Kidney glomerular epithelial cell (primary cell): ENCODE results near the gene GFRA1.
A peak's percentile ranks its signal among the peaks of the same experiment; 100 is the strongest.

Experiments used
- DNase-seq: peaks from one replicate; lab custom pipeline; 2025; lab: John Stamatoyannopoulos, UW

The GFRA1 gene

DNA sequence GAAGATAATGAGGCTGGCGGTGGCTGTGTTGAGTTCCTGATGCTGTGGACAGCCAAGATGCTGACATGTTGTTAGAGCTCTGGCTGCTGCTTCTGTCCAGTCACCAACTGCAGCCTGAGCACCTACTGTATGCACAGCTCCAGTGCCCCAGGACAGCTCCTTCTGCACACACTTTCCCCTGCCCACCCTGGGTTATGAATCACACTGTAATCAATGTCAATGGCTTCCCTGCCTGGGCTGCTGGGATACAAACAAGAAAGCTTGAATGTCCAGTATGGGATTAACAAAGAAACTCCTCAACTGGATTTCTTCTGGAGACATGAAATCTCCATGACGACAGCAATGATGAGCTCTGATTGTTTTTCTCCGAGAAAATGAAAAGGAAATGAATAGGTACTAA, 172.0 kb downstream of the GFRA1 start:
- no peak for DNase-seq

DNA sequence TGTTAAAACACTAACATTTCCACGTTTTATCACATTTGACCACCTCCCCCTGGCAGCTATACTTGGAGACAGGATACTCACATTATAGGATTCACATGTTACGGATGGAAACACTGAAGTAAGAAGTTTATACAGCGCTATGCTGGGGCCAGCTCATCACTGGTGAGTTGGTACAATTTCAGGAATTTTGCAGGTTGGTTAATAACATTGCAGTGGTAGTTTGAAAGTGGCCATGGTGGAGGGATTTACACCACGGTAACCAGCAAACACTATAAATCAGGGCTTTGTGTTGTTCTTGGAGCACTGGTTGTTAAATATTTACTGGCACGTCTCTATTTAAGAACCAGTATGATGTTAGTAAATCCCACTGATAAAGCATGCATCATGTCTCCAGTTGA, 174.0 kb downstream of the GFRA1 start:
- peak; percentile 94 for DNase-seq

DNA sequence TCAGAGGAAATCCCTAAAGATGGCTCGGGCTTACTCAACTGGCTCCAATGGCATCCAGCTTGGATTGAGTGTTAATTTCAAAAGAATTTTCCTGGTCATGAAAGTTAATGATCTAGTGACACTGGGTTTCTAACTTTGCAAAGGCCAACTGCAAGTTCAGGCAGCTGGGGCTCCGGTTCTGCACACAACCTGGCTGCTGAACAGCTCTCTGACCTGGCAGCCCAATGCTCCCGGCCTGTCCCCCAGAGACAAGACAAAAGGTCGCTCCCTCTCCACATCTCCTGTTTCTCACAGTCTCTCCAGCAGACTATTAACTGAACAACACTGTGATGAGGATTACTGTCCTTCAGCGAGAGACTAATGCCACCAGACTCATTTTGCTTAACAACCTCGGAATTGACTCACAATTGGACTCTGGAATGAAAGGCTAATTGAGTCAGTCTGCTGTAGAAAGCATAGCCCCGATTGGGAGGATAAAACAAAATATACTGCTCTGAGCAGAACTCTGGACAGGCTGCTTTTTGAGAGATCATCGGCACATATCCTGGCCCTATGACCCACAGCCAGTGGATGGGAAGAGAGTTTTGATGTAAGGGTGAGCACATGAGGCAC, 174.5 kb downstream of the GFRA1 start:
- DNase-seq: peak; percentile 75

DNA sequence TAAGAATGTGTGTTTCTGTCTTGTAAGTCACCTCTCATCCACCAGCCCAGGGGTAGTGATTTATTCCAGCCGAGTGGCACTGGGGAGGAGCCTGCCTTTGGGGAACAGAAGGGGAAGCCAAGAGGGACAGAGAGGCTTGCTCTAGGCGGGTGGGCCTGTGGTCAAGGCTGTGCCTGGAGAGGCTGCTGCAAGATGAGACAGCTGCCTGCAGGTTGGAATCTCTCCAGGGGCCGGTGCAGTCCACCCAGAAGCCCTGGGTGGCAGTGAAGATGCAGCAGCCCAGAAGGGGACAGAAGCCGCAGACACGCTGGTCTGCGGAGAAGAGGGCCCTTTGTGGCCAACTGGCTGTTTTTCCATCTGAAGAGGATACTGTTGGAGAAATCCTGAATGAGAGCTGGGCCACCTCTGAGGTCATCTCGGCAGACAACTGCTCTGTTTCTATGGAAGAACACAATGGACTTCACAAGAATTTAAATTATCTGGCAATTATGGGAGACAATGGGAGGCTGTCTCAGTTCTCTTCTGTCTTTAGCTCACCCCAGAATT, 175.7 kb downstream of the GFRA1 start:
- DNase-seq: no peak

DNA sequence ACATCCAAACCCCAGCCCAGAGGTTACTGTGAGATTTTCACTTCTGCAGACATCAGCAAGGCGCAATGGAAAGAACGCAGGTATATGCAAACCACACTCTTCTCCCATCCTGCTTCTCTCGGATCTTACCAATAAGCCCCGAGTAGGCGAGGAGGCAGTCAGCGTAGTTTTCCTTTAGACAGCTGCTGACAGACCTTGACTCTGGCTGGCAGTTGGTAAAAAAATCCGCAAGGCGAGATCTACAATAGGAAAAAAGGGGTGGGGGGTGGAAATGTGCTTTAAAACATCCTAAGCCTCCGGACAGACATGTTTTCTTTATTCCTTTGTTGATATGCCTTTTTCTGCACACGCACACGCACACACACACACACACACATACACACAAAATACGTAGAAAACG, 176.5 kb downstream of the GFRA1 start:
- no peak for DNase-seq

DNA sequence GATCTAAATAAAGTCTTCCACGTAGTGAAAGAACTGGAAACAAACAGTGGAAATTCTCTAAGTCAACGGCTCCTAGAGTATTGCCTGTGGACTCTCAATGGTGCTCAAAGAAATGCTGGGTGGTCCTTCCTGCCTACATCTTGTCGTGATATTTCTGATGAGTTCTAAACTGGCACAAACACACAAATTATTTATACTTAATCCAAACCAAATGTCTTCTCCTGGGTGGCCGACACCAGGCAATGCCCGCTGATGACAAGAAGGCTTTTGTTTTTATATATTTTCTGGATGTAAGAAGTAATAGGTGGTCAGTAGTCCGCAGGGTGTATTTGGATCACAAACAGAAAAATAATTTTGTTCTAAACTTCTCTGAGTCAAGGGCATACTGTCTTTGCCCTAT, 178.7 kb downstream of the GFRA1 start:
- DNase-seq: no peak

DNA sequence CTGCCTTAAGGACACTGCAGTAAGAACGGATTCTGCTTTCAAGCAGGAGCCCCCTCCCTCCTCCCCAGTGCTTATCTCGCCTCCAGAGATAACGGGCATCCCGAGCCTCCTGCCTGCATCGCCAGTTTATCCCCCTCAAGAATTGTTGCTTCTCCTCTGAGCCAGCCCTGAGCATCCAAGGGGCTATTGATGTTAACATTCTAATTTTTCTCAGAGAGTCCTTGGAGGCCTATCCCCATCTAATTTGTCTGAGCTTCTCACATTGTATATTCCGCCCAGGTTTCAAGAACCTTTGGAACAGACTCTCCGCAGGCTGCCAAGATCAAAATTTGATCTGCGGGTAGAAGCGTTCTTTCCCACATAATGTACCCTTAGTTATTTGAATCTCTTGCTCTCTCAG, 180.0 kb downstream of the GFRA1 start:
- DNase-seq: no peak

DNA sequence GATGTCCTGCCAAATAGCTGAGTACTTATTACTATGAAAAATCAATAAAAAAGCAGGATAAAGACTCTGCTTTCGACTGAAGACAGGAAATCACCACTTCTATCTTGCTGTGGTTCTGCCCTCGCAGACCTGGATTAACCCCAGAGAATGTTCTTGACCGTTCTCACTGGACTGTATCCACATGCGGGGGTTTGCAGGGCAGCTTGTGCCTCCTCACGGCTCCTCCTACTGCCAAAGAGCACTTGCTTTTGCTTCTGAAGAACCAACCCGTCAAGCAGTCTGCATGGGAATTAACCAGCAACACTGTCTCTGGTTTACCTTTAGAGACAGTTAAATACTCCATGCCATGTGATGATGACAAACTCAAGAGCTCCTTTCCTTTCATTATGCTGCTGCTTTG, 184.0 kb downstream of the GFRA1 start:
- DNase-seq: no peak

DNA sequence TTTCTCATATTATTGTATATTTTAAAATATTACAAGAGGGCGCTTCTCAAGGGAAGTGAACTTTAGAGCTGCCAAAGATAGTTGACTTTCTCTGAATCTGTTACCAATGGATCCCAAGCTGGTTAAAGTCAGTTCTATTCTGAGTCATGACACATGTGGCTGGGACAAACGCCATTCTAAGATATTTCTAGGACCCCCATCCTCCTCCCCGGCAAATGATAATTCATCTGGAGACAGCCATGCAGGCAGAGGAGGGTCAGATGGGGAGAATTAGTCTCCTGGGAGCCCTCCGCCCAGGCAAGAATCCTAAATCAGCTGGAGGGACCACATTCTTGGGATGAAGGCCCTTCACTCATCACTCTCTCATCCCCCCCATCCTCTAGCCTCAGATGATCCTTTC, 187.7 kb downstream of the GFRA1 start:
- no peak for DNase-seq

DNA sequence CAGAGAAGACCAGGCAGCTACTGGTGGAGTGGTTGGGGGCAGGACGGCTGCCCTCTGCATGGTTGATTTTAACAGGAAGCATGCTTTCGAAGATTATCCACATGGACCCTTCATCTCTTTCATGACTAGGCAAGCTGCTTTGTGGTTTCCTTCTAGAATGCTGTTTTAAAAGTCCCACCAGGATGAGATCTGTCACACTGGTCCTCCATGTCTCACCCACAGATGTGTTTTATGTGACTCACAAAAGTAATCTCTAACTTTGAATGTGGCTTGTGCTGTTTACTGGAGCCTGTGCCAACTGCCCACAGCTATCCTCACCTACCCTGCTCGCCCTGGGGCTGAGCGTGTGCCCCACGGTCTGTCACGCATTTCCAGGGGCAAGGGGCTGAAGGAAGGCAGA, 188.8 kb downstream of the GFRA1 start:
- no peak for DNase-seq

DNA sequence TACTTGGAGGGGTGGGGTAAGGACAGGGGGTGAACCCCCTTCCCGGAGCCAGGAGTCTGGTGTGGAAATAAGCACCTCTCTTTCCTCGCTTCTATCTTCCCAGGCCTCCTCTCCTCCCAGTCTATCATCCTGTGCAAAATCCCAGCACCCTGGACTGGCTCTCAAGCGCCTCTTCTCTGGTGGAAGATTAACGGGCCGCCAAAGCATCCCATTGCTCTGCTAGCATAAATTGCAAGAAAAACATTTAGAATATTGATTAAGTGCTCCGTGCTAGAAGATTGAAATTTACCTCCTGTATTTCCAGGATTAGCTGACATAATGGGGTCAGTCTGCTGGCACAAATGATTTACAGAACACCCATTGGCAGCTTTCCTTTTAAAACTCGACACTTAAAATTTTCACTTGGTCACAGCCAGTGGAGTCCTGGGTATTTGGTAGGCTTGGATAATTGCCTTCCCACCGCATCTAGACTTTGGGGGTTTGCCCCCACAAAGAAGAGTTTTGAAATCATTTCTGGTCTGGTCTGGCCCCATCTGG, 189.7 kb downstream of the GFRA1 start:
- DNase-seq: no peak

DNA sequence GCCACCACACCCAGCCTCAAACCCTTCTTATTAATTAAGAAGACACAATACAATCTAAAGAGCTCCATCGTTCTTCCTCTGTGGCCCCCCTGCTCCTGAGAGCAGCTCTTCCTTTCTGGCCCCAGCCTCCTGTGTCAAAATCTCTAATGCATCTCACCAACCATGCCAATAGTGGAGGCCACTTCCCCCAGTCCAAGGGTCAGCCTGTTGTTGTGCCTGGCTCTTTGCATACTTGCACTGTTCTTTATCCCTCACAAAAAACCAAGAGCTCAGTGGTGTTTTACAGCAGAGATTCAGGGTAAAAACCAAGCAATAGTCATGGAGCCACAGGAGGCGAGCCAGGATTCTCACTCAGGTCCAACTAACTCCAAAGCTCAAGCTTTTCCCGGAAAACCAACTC, 190.2 kb downstream of the GFRA1 start:
- DNase-seq: no peak

DNA sequence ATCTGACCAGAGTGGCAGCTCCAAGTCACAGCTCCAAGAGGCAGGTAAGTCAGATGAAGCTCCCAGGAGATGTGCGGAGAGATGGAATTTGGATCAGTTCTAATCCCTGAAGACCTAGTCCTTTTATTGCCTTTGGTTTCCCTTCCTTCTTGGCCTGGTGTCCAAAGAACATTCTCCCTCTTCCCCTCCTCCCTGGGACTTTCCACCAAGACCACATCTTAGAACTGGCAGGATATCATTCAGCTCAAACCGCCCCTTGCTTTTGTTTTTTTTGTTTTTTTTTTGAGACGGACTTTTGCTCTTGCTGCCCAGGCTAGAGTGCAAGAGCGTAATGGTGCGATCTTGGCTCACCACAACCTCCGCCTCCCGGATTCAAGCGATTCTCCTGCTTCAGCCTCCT, 190.8 kb downstream of the GFRA1 start:
- peak; percentile 31 for DNase-seq

DNA sequence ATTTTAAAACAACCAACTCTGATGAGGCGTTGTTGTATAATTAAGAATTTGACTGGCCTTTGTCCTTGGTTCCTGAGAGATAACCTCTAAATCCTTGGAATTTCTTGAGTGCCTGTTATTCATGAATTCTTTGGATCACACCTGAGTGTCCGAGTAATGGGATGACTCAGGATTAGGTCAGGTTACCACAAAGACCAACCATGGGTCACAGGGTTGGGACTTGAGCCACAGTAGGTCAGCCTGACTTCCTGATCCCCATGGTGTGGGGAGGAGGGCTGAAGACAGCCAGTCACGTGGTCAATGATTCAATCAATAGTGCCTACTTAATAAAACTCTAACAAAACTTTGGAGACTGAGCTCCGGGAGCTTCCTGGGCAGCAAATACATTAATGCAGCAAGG, 192.5 kb downstream of the GFRA1 start:
- peak; percentile 52 for DNase-seq

DNA sequence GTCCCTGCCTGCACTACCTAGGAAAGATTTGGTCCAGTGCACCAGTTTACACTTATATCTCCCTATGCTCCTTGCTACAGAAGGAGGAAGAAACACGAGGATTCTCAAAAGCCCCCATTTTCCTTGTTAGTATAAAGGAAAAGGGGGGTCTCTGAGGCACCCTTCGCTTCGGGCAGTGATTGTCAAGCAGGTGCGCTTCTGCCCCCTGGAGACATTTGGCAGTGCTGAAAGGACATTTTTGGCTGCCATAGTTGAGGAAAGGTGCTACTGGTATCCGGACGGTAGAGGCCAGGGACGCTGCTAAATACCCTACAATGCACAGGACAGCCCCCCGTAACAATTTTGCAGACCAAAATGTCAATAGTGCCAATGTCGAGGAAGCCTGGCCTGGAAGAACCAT, 193.7 kb downstream of the GFRA1 start:
- no peak for DNase-seq

DNA sequence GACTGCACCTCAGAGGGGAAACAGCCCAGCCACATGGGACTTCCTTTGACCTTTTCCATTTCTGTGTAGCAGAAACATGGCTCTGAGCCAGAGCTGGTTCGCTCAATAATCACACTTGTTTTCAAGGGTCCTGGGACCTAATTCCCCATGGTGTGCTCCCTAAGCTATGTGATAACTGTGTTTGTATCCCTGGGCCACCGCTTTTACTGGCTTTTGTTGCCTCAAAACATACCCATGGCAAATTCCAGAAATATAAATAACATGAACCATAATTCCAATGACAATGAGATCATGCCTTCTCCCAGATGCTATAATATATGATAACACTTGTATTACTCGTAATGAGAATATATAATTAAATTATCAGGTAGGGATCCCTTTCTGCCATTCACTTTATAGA, 196.4 kb downstream of the GFRA1 start:
- no peak for DNase-seq

DNA sequence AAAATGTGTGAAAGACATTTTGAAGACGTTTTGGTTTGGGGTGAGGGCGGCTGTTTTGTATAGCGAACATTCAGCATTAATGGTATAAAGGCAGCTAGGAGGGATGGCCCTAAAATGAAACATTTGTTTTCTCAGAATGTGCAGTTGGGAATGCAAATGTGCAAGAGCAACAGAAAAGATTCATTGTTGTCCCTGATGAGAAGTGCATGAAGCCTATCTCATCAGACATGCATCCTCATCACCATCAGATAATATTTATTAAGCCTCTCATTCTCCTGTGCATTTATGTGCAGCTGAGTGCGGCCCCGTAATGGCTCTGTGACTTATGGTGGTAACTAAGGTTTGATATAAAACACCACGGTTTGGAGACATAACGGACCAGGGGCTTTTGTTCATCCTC, 199.5 kb downstream of the GFRA1 start:
- no peak for DNase-seq

DNA sequence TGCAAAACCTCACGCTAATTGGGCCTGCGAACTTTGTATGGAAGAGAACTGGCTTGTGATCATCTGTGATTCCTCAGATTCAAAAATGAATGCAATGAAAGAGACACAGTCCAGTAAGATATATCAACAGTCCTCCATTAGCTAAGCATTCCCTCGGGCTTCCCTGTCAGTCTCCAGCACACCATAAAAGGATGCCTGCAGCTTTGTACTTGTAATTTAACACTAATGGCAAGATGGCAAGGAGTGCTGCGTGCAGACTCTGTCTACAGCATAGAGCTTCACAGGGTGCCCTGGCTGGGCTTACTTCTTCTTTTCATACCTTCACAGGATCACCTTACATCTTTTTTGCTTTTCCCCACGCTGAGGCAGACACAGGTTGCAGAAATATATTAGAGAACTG, 200.0 kb downstream of the GFRA1 start:
- DNase-seq: no peak

DNA sequence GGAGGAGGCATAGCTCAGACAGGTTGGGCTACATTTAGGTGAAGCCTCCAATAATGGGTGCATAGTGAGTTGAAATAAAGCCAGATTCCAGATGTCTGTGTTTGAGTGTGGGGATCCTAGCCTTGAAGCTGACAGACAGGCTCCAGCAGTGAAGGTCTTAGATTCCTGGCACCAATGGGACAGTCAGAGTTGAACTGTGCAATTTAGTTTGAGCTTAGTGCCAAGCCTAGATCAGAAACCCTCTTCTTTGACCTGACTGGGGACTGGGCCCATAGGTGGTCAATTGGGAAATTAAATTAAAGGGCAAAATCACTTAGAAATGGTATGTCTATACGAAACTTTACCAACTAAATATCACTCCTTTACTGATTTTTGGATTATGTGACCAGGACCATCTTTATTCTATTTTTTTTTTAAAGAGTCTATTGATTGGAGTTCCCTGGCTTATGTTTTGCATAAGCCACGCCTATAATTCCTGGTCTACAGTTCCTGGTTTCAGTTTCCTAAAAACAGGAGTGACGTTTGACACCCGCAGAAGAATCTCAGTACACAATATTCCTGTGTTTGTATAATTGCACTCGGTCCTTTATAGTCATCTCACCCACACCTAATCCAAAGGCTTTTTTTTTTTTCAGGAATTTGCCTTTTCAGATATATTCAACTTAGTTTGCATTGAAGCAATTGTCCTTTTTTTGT, 201.4 kb downstream of the GFRA1 start:
- DNase-seq: no peak

DNA sequence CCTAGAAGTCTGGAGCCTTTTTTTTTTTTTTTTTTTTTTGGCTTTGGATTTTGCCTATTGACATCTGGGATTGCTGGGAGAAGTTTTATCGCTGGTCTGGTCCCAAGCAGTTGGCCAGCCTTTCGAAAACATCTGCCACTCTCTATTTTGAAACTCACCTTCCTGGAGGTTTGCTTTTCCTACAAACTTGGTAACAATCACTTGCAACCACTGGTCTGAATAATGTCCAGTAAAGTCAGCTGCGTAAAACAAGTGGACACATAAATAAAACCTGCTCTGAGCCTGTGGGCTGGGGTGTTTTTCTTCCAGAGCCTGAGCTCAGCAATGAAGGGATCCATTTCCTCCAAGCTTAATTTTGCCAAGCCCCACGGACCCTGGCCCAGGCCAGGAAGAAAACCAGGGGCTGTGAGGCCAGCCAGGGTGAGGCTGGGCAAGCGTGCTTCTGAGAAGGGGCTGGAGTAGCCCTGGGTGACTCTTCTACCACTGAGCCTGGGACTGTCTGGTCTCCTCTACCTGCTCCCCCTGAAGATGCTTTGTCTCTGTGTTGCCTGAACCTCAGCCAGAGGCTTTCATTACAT, 202.2 kb downstream of the GFRA1 start:
- DNase-seq: no peak

DNA sequence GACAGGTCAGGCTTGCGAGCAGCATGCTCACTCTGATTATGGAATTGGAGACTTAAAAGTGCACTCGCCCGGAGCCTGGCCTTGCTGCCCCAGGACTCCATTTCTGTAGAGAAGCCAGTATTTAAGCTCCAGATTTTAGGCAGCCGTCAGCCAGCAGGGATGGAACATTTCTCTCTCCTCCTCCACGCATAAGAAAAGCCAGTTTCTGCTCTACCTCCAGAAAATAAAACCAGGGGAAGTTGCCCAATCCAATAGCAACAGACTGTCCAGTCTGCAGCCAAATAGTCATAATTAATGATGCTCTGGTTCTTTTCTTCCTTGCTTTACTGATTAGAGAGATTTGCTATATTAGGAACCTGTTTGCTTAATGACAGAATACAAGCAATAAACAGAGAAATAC, 203.2 kb downstream of the GFRA1 start:
- no peak for DNase-seq

DNA sequence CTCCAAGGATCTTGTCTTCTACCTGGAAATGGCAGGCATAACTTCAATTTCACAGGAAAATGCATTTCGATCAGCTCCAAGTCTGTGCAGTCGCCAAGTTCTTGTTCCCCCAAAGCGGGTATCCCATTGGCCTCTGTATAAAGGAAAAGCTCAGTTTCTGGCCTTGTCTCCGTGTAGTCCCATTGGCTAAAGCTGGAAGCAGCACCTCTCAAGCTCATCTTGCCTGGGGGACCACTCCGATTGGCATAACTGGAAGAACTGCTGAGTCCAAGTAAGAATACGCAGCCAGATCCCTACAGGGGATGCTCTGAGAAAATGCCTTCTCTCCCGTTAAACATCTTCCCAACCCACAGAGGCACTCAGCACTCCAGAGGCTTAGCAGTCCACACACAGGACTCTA, 205.2 kb downstream of the GFRA1 start:
- DNase-seq: no peak

DNA sequence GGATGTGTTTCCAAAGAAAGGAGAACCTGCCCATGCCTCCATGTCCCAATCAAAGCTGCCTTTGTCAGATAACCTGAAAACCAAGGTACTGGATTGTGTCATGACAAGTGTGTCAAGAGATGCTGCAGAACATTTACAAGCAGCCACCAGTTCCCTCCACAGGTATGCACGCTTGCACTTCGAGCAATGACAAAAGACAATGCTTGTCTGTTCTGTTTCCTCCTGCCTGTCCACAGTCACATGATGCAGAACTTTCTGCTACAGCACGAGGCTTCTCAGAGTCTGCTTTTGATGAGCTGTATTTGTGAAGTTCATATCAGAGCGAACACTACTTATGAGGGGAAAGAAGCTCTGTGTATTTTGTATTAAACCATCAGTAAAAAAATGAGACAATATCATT, 209.9 kb downstream of the GFRA1 start:
- no peak for DNase-seq
